ENCODE data around the gene GAB1. TPM values are rescaled to one million over a fixed set of nuclear protein-coding genes. Genes with fewer than 3 reads are reported as not detected.
A peak's percentile ranks its signal among the peaks of the same experiment; 100 is the strongest.

GAB1 gene
- total and polyA plus RNA-seq, 9 donors = 10.7 to 50.3 (median 32.4) TPM

- no peaks in the 10 kb centered on the region for H3K9me3 ChIP-seq
- intact Hi-C loops (cut with DNase I) = loop anchor here in 2 of 4 donors (10.0 kb wide), 2 partner anchors 54 to 144 kb away; no protein-coding TSS in a partner anchor
- H3K4me1 ChIP-seq (ENCODE audit: insufficient read depth) = peaks cover 12% of the 10 kb centered on the region
- TF ChIP-seq EP300 (IDR thresholded peaks at IDR 0.05) (no peak), CTCF (IDR thresholded peaks at IDR 0.05) (no peak), POLR2A (IDR thresholded peaks at IDR 0.05) (no peak)
- no peaks in the 10 kb centered on the region for H3K27me3 ChIP-seq
- H3K4me3 ChIP-seq = no peak overlapping the region
- WGBS, 3 donors = 70 to 83% (median 80%) methylated on average over 2 of the region's 2 CpGs
- H3K27ac ChIP-seq = no peak overlapping the region
- no peak for DNase-seq
- H3K36me3 ChIP-seq = no peaks in the 10 kb centered on the region
Measured at GRCh38 chr4:143341186-143341755, 4.6 kb downstream of the GAB1 start.

GRCh38 chr4:143343276-143343831 is 6.7 kb downstream of the GAB1 start:
- Histone ChIP-seq H3K36me3 (no peaks in the 10 kb centered on the region), H3K4me1 (ENCODE audit: insufficient read depth) (peaks cover 14% of the 10 kb centered on the region), H3K27ac (no peak overlapping the region), H3K4me3 (no peak overlapping the region), H3K27me3 (no peaks in the 10 kb centered on the region), H3K9me3 (no peaks in the 10 kb centered on the region)
- 79 to 83% (median 82%) methylated on average over 3 of the region's 3 CpGs for WGBS, 3 donors
- no peak for DNase-seq
- intact Hi-C loops (cut with DNase I) = loop anchor here in 2 of 4 donors (10.0 kb wide), 2 partner anchors 51 to 141 kb away; no protein-coding TSS in a partner anchor
- no peak for TF ChIP-seq POLR2A (IDR thresholded peaks at IDR 0.05)
- no peak for TF ChIP-seq CTCF (IDR thresholded peaks at IDR 0.05)
- TF ChIP-seq EP300 (IDR thresholded peaks at IDR 0.05) = no peak

GRCh38 chr4:143344041-143344440 is 7.4 kb downstream of the GAB1 start:
- no peaks in the 10 kb centered on the region for H3K27me3 ChIP-seq
- TF ChIP-seq POLR2A (IDR thresholded peaks at IDR 0.05) (no peak), CTCF (IDR thresholded peaks at IDR 0.05) (no peak), EP300 (IDR thresholded peaks at IDR 0.05) (no peak)
- no peaks in the 10 kb centered on the region for H3K36me3 ChIP-seq
- no peak overlapping the region for H3K4me3 ChIP-seq
- no peaks in the 10 kb centered on the region for H3K9me3 ChIP-seq
- intact Hi-C loops (cut with DNase I) = loop anchor here in 2 of 4 donors (10.0 kb wide), 2 partner anchors 51 to 141 kb away; no protein-coding TSS in a partner anchor
- H3K27ac ChIP-seq = peak overlapping the region in 1 of 2 donors; percentile 24
- WGBS, 3 donors = 58 to 61% (median 59%) methylated on average over 7 of the region's 7 CpGs
- peaks cover 14% of the 10 kb centered on the region for H3K4me1 ChIP-seq (ENCODE audit: insufficient read depth)
- no peak for DNase-seq

GRCh38 chr4:143344774-143345173 is 8.1 kb downstream of the GAB1 start:
- Histone ChIP-seq H3K27me3 (no peaks in the 10 kb centered on the region), H3K36me3 (no peaks in the 10 kb centered on the region), H3K4me3 (no peak overlapping the region), H3K27ac (peak overlapping the region in 1 of 2 donors; percentile 24), H3K4me1 (ENCODE audit: insufficient read depth) (peaks cover 14% of the 10 kb centered on the region), H3K9me3 (no peaks in the 10 kb centered on the region)
- no peak for DNase-seq
- TF ChIP-seq CTCF (IDR thresholded peaks at IDR 0.05) (no peak), POLR2A (IDR thresholded peaks at IDR 0.05) (no peak), EP300 (IDR thresholded peaks at IDR 0.05) (no peak)
- WGBS, 3 donors = 9 to 11% (median 9%) methylated on average over 4 of the region's 4 CpGs
- intact Hi-C loops (cut with DNase I) = loop anchor here in 2 of 4 donors (10.0 kb wide), 2 partner anchors 50 to 140 kb away; no protein-coding TSS in a partner anchor

All from ovary (tissue), 9 donors.